AG20443 (cell line): ENCODE results near the gene TEKT4.
"Not testable (repeated sequence)": the region's sequence is repeated elsewhere in the genome, so short reads cannot be mapped to it uniquely, and the experiment has no call there.

Experiments used
- DNase-seq: peaks from one replicate; pipeline ENCODE4 v3.0.0; 2012; ENCODE audit warnings: low spot score, mixed read lengths

TEKT4 gene, protein sequence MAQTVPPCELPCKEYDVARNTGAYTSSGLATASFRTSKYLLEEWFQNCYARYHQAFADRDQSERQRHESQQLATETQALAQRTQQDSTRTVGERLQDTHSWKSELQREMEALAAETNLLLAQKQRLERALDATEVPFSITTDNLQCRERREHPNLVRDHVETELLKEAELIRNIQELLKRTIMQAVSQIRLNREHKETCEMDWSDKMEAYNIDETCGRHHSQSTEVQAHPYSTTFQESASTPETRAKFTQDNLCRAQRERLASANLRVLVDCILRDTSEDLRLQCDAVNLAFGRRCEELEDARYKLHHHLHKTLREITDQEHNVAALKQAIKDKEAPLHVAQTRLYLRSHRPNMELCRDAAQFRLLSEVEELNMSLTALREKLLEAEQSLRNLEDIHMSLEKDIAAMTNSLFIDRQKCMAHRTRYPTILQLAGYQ

GRCh38 chr2:94871226-94872087 lies at the start of gene TEKT4:
TEKT4 (plus strand) TSS chr2:94871430; CDS start chr2:94871580, 150 bp downstream.
- no peak for DNase-seq

DNA sequence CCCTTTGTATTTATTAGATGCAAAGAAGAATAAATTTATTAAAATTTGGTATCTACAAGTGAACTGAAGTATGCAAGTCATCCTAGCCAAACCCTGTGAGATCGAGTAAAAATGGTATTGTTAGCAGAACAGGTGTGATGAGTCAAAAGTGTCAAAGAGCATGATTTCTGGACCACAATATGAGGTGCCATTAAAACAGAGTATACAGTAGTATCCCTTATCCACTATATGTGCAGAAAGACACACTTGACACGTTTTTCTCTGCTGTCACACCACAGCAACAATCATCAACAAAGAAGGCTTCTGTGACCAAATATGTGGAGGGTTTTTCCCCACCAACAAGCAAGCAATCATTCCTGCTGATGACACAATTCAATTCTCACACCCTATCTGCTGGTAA lies 32.0 kb upstream of the TEKT4 start:
- DNase-seq: not testable (repeated sequence)

GRCh38 chr2:94856856-94857255 lies 14.4 kb upstream of the TEKT4 start:
- peak; percentile 3 for DNase-seq

- not testable (repeated sequence) for DNase-seq
Observed at GRCh38 chr2:94857367-94858162, 13.7 kb upstream of the TEKT4 start.

GRCh38 chr2:94858163-94858888 lies 12.9 kb upstream of the TEKT4 start:
- DNase-seq: not testable (repeated sequence)

DNA sequence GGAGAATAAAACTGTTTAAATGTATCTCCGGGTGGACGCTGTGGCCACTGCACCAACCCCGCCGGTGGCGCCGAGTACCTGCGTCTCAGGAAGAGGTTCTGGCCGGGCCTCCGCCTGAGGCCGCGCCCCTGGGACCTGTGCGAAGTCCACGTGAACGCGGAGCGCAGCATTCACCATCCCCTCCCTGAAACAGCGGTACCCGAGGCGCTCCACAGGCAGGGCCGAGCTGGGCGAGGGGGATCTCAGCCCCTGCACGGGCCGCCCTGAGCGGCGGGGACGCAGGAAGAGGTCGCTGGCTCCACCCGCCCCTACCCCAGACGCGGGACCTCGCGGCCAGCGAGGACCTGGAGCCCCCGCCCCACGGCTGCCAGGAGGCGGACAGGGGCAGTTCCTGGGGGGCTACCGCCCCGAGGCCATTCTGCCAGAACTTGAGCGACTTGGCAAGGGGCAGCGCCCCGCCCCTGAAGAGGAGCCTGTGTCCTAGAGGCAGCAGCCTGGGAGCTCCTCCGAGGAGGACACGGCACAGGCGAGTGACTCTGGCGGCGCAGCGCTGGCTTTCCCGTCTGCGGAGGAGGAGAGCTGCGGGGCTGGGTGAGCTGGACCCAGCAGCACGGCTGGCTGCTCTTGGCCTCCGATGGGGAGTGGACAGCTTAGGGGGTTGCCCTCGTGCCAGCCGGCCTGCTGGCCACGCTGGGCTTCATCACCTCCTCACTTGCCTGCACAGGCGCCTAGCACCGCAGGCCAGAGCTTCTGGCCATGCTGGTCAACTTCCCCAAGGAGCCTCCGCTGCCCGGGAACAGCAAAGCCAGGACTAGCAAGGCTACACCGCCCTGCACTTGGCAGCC lies 9.7 kb upstream of the TEKT4 start:
- DNase-seq: peak; percentile 8

- not testable (repeated sequence) for DNase-seq
Observed at GRCh38 chr2:94862903-94863302, 8.3 kb upstream of the TEKT4 start.

DNA sequence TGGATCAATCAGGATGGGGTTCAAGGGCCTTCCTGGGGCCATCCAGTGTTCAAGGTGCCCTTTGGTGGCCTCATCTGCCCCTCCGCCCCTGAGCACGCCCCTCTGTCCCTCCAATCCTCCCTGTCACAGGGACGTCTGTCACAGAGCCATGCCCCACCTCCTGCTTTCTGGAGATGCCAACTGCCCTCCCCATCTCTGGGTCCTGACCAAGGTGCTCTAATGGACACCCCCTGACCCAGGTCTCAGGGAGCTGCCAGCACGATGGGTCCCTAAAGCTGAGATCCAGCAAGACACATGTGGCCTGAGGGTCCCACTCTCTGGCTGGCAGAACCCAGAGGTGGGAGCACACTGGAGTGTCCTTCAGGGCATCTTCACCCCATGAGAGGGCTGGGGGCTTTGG lies 2.1 kb upstream of the TEKT4 start:
- no peak for DNase-seq

- no peak for DNase-seq
Observed at GRCh38 chr2:94869552-94870439, 1.4 kb upstream of the TEKT4 start.

GRCh38 chr2:94870440-94871225 lies 597 bp upstream of the TEKT4 start:
- DNase-seq: no peak

DNA sequence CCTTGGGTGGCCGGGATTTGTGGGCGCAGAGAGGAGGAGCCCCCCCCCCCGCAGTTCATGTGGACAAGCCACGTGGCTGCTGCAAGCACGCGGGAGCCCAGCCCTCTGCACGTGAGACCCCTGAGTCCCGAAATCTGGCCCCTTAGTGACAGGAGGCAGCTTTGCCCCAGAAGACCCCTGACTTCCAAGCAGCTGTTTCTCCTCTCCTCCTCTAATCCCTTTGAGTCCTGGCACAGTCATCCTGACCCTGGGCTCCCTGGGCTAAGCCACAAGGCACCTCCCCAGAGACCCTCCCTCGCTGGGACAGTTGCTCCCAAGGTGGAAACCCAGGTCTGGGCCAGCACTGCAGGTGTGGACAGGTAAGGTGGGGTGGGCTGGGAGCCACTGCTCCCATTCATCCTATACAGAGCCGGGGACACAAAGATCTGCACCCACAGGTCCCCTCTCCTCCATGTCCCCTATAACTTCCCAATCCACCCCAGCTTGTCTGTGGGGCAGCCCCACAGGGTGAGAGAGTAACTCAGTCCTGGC lies 923 bp downstream of the TEKT4 start:
- no peak for DNase-seq

DNA sequence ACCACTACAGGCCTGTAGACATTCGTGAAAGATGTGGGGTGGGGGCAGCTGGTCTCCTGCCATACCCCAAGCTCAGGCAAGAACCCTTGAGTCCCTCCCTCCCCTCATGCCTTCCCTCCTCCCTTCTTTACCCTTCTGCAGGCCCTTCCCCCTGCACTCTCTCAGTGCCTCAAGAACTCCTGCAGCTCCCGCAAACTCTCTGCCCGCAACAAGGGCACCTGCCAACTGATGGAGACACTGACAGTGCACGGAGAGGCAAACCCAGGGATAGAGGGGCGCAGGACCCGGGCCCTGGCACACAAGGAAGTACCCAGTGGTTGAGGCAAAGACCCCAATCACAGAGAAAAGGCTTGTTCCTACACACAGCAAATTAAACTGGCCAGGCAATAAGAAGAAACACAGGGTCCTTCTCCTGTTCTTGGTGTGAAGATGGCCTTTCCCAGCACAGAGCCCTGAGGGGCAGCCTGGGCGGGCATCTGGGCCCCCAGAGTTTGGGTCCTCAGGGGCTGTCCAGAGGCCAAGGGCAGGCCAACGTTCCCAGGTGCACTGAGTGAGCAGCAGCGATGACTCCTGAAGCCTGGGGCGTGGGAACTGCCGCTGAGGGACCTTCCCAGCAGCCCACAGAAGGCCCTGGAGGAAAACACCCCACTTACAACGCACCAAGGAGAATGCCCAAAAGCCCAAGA lies 1.6 kb downstream of the TEKT4 start:
- DNase-seq: no peak

DNA sequence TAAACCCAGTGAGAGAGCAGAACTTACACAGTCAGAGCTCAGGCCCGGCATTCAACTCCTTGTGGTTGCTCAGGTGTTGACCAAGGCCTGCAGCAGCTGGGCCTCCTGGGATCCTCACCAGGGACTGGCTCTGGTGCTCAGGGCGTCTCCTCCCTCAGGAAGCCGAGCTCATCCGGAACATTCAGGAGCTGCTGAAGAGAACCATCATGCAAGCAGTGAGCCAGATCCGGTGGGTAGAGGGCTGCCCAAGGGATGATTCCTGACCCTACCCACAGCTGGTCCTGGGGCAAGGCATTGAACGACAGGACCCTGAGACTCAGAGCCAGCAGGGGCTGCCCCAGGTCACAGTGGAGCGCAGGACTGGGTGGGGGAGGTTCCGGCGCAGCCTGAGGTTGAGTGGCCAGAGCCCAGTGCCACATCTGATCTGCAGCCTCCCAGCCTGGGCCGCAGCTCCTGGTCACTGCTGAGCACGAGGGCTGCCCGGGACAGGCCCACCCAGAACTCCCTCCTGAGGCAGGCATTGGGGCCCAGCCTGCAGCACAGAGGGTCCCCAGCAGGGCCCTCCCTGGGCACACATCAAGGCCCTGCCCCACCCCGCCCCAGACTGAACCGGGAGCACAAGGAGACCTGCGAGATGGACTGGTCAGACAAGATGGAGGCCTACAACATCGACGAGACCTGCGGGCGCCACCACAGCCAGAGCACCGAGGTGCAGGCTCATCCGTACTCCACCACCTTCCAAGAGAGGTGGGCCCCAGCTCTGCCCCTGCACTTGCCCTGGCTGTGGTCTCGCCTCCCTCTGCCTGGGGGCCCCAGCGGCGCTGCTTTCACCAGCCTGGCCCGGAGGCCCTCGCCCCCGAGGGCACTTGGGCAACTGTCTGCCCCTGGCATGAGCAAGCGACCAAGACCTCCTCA lies 2.4 kb downstream of the TEKT4 start:
- DNase-seq: no peak

GRCh38 chr2:94874277-94874997 lies 3.2 kb downstream of the TEKT4 start:
- DNase-seq: peak; percentile 90

DNA sequence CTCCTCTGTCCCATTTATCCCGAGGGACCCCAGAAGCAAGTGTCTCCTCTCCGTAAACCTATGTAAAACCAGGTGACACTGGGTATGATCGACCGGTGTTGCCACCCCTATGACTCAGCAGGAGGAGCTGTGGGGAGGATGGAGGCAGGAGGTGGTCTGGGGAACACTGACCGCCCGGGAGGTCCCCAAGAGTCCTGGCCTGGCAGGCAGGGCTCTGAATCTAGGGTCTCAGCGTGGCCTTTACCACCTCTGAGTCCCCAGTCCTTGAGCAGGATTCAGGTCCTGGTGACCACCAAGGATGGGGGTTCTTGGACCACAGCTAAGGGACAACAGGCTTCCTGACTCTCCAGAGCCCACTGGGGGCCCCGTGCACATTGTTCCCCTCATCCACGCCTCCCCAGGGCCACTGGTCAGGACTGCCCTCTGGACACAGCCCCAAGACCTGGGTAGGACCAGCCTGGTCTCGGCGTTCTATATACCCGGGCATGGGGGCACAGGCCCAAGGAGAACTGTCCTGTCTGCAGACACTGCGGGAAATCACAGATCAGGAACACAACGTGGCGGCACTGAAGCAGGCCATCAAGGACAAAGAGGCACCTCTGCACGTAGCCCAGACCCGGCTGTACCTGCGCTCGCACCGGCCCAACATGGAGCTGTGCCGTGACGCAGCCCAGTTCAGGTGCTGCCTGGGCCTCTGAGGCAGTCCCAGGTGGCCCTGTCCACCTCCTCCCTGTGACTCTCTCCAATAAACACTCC lies 4.0 kb downstream of the TEKT4 start:
- no peak for DNase-seq
